Measurements from ENCODE around the gene TARS3. TPM values are rescaled to one million over a fixed set of nuclear protein-coding genes. Genes with fewer than 3 reads are reported as not detected.

TARS3 gene
- total RNA-seq, 1 experiment from 2014 or later = 14.1 TPM

GRCh38 chr15:101684877-101685276 lies 39.4 kb downstream of the TARS3 start:
- WGBS (ENCODE audit: extremely low coverage, insufficient read length, low lambda C conversion rate) = no CpG with 5 or more reads among the region's 3 CpGs
- Mint-ChIP-seq H3K4me3 (no peak overlapping the region), H3K27me3 (ENCODE audit: low read depth) (no peaks in the 10 kb centered on the region)

More at GRCh38 chr15:101684877-101685276, 39.4 kb downstream of the TARS3 start:
- H3K23me2 ChIP-seq (ENCODE audit: insufficient read length, low read depth, low read length, poor library complexity, severe bottlenecking) = no peaks in the 10 kb centered on the region
- no peaks in the 10 kb centered on the region for H3K27me3 ChIP-seq (ENCODE audit: insufficient read depth, low read length)
- H4K8ac ChIP-seq (replicated peaks; ENCODE audit: insufficient read length, low read depth, low read length) = no peak overlapping the region
- no peak overlapping the region for H3K9ac ChIP-seq (ENCODE audit: extremely low read depth, insufficient read length, low read length)
- Mint-ChIP-seq H3K36me3 (ENCODE audit: insufficient read depth in 1 of 3, low read depth in 3 of 3) (peaks cover 0 to 21% (median 0%) of the 10 kb centered on the region in 3 experiments; a peak in 2 of 7 replicates), H3K4me1 (no peaks in the 10 kb centered on the region), H3K9me3 (no peaks in the 10 kb centered on the region), H3K27ac (no peak overlapping the region)
- H2BK5ac ChIP-seq (ENCODE audit: insufficient read length, low read length) = no peak overlapping the region
- no peak overlapping the region for H4K5ac ChIP-seq (ENCODE audit: insufficient read length, low read depth, low read length)
- no peak overlapping the region for H3T11ph ChIP-seq (ENCODE audit: low read length)
- H3K4me2 ChIP-seq (ENCODE audit: insufficient read depth, insufficient read length, low read length) = no peak overlapping the region
- H2BK20ac ChIP-seq (ENCODE audit: low read depth, low read length, poor library complexity, severe bottlenecking) = no peak overlapping the region
- no peaks in the 10 kb centered on the region for H3K9me3 ChIP-seq (ENCODE audit: control insufficient read depth, low read depth, low read length)
- DNase-seq = no peak
- H3K18ac ChIP-seq (ENCODE audit: insufficient read length, low read depth, low read length) = no peak overlapping the region
- no peak overlapping the region for H2BK12ac ChIP-seq (ENCODE audit: insufficient read length, low read depth, low read length)
- H3K27ac ChIP-seq (ENCODE audit: insufficient read length, low read depth, low read length) = no peak overlapping the region
- H4K91ac ChIP-seq (ENCODE audit: insufficient read length, low read depth, low read length) = no peak overlapping the region
- H3K23ac ChIP-seq (ENCODE audit: insufficient read length, low read depth, low read length) = no peak overlapping the region
- H3K79me2 ChIP-seq (ENCODE audit: insufficient read depth, low read length) = no peaks in the 10 kb centered on the region
- no peak overlapping the region for H2BK15ac ChIP-seq (ENCODE audit: low read depth, low read length)
- H3K56ac ChIP-seq (ENCODE audit: insufficient read length, low read depth, low read length) = no peak overlapping the region
- no peak overlapping the region for H3K4ac ChIP-seq (ENCODE audit: low read depth, low read length)
- no peak overlapping the region for H2BK120ac ChIP-seq (ENCODE audit: low read depth, low read length, poor library complexity, severe bottlenecking)
- no peaks in the 10 kb centered on the region for H4K20me1 ChIP-seq (ENCODE audit: control insufficient read depth, insufficient read depth, insufficient read length)
- H2AK5ac ChIP-seq (ENCODE audit: insufficient read length, low read length) = no peak overlapping the region
- TF ChIP-seq, protein P1, sequence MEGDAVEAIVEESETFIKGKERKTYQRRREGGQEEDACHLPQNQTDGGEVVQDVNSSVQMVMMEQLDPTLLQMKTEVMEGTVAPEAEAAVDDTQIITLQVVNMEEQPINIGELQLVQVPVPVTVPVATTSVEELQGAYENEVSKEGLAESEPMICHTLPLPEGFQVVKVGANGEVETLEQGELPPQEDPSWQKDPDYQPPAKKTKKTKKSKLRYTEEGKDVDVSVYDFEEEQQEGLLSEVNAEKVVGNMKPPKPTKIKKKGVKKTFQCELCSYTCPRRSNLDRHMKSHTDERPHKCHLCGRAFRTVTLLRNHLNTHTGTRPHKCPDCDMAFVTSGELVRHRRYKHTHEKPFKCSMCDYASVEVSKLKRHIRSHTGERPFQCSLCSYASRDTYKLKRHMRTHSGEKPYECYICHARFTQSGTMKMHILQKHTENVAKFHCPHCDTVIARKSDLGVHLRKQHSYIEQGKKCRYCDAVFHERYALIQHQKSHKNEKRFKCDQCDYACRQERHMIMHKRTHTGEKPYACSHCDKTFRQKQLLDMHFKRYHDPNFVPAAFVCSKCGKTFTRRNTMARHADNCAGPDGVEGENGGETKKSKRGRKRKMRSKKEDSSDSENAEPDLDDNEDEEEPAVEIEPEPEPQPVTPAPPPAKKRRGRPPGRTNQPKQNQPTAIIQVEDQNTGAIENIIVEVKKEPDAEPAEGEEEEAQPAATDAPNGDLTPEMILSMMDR (conservative IDR thresholded peaks at IDR 0.05) = no peak
- no peaks in the 10 kb centered on the region for H3K4me1 ChIP-seq (ENCODE audit: insufficient read depth, low read length)
- no peaks in the 10 kb centered on the region for H3K79me1 ChIP-seq (ENCODE audit: insufficient read depth, low read depth, low read length, poor library complexity, severe bottlenecking)
- no peak overlapping the region for H2AFZ ChIP-seq (ENCODE audit: low read length)
- H3K14ac ChIP-seq (ENCODE audit: insufficient read depth, low read length) = no peak overlapping the region
